OCI-LY1 (cell line): Measurements from ENCODE around the gene CFAP221.

ENCODE experiments used
- EZH2 ChIP-seq: fragments of 200-600 bp; sonication (generic), shearing (Covaris generic); IDR thresholded peaks from 2 replicates; pipeline ENCODE4 v1.8.0; 2017; ENCODE audit warnings: borderline replicate concordance, mixed run types, mild to moderate bottlenecking, antibody characterized with exemption, low read length, moderate library complexity, mixed read lengths
- TF ChIP-seq, protein P1 (sequence below): fragments of 200-600 bp; sonication (generic), shearing (Covaris generic); IDR thresholded peaks from 2 replicates; pipeline ENCODE4 v1.5.1; 2017; ENCODE audit warnings: mild to moderate bottlenecking, antibody characterized with exemption, low read length, moderate library complexity, mixed read lengths

DNA sequence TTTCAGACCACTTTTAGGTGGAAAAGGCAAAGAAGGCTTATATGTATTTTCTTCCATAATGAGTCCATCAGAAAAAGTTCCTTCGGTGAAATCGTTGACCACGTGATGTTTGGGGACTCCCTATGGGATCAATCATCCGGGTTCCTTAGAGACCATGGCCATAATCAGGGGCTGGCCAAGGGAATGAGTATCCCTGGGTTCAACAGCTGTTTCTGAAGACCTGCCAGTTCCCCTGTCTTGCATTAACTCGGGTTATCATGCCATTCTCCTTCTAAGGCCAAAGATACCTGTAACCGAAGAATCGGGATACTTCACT, 116.1 kb downstream of the CFAP221 start:
- TF ChIP-seq, protein P1, sequence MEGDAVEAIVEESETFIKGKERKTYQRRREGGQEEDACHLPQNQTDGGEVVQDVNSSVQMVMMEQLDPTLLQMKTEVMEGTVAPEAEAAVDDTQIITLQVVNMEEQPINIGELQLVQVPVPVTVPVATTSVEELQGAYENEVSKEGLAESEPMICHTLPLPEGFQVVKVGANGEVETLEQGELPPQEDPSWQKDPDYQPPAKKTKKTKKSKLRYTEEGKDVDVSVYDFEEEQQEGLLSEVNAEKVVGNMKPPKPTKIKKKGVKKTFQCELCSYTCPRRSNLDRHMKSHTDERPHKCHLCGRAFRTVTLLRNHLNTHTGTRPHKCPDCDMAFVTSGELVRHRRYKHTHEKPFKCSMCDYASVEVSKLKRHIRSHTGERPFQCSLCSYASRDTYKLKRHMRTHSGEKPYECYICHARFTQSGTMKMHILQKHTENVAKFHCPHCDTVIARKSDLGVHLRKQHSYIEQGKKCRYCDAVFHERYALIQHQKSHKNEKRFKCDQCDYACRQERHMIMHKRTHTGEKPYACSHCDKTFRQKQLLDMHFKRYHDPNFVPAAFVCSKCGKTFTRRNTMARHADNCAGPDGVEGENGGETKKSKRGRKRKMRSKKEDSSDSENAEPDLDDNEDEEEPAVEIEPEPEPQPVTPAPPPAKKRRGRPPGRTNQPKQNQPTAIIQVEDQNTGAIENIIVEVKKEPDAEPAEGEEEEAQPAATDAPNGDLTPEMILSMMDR: no peak; the same call in 1 of the 2 replicates
- no peak for TF ChIP-seq EZH2
